Heart left ventricle (tissue), 16 donors: Measurements from ENCODE around the gene OVOL2. TPM values are rescaled to one million over a fixed set of nuclear protein-coding genes. Genes with fewer than 3 reads are reported as not detected.
A peak's percentile ranks its signal among the peaks of the same experiment; 100 is the strongest.

ENCODE experiments used
- ATAC-seq, 4 donors: fragments of 200-7000 bp; cut with Tn5 transposase; one replicate each; pipeline ENCODE4 v1.9.1; 2020 to 2022; ENCODE audit warnings: moderate library complexity in 4 of 4, mild to moderate bottlenecking in 3 of 4, moderate number of reproducible peaks in 1 of 4
- DNase-seq, 5 donors: peaks; one replicate each; pipeline ENCODE4 v3.0.0-alpha.2; 2020
- H3K27ac ChIP-seq, 12 donors: fragments of 200-600 bp; sonication (generic) in 4 of 12; one replicate each; pipeline versions ENCODE4 v1.5.0 to v1.8.0; 2016 to 2022; ENCODE audit warnings: mild to moderate bottlenecking in 2 of 12
- H3K27me3 ChIP-seq, 9 donors: fragments of 200-600 bp; sonication (generic) in 2 of 9; one replicate each; pipeline versions ENCODE4 v1.5.1 to v1.8.0; 2016 to 2022; ENCODE audit warnings: mild to moderate bottlenecking in 3 of 9
- H3K36me3 ChIP-seq, 9 donors: fragments of 200-600 bp; sonication (generic) in 2 of 9; one replicate each; pipeline versions ENCODE4 v1.5.0 to v1.8.0; 2018 to 2022; ENCODE audit warnings: mild to moderate bottlenecking in 2 of 9
- H3K4me1 ChIP-seq, 12 donors: fragments of 200-600 bp; sonication (generic) in 4 of 12; one replicate each; pipeline versions ENCODE4 v1.5.0 to v1.8.0; 2016 to 2022; ENCODE audit warnings: mild to moderate bottlenecking in 3 of 12
- H3K4me3 ChIP-seq, 12 donors: fragments of 200-600 bp; sonication (generic) in 4 of 12; one replicate each; pipeline versions ENCODE4 v1.5.0 to v1.8.0; 2017 to 2022; ENCODE audit warnings: mild to moderate bottlenecking in 9 of 12, moderate library complexity in 4 of 12
- H3K9me3 ChIP-seq, 12 donors: fragments of 200-600 bp; sonication (generic) in 4 of 12; one replicate each; pipeline versions ENCODE4 v1.5.0 to v1.8.0; 2016 to 2022; ENCODE audit warnings: mild to moderate bottlenecking in 1 of 12
- CTCF ChIP-seq, 12 donors: fragments of 200-600 bp; sonication (generic) in 4 of 12; IDR thresholded peaks; one replicate each; pipeline versions ENCODE4 v1.5.0 to v1.8.0; 2018 to 2022; ENCODE audit warnings: antibody characterized with exemption in 12 of 12, mild to moderate bottlenecking in 5 of 12
- POLR2A ChIP-seq, 2 donors: fragments of 450-650 bp; IDR thresholded peaks; one replicate each; pipeline ENCODE4 v1.6.1; 2017; ENCODE audit warnings: antibody characterized with exemption in 2 of 2, mild to moderate bottlenecking in 2 of 2, moderate library complexity in 2 of 2
- WGBS, 4 donors: extraction: QIAGEN DNeasy Blood & Tissue Kit in 2 of 4; methylation state at CpG; one replicate each; pipeline versions ENCODE4 v1.1.5 to v1.1.7; 2013 to 2018; 5-methylcytosine and 5-hydroxymethylcytosine counted together
- intact Hi-C, 10 donors: fragments of 100-400 bp; cut with DNase I; formaldehyde crosslinking; loops; one replicate each; pipeline versions ENCODE4 v1.11.1 to v1.14.2; 2022
- polyA plus RNA-seq, 2 donors: library from polyadenylated mRNA; stranded (reverse); fragments of 200-250 nt; gene quantifications; one replicate each; pipeline ENCODE4 v1.2.3, GENCODE V29; 2013
- total RNA-seq, 9 donors: library from RNA; depleted of rRNA in 2 of 9; stranded (reverse); fragments of >200 nt in 2 of 9; fragmentation: NEBNext Ultra II Directional in 3 of 9; extraction: Animal tissue kit (Norgen Biotek cat#: 25700) in 3 of 9; gene quantifications; one replicate each; pipeline versions ENCODE4 v1.1.0 to v1.2.4, GENCODE V29; 2016 to 2023
- donor health status: ischemic (EF 13 %, LVEDD 7.1; RV severe dilation, severe dysfunction).
- donor health status: healthy with polysubstance abuse.
- donor health status: DM: no; HTN: yes; CAD: no.
- donor health status: DM: no; HTN: no; CAD: no.
- donor health status: ischemic (EF 25% LVEDD 6.9; RV normal size, moderate dysfunction).
- donor health status: ischemic (EF 25% LVEDD 5.7; RV mildly dilated, moderate dysfunction).
- donor health status: healthy.
- donor health status: DM: yes; HTN: yes; CAD: no.
- donor health status: ischemic (EF 35%, LVEDD 5.7; RV mildly dilated, moderate dysfunction).
- donor health status: nonischemic (EF 11% LVEDD 7.7; RV severe dilation, severe dysfunction).
- donor health status: DM: yes; HTN: yes; CAD: no.
- donor health status: PGD.
- donor health status: ischemic (EF 29% LVEDD 5.4; RV normal size, mild dysfunction).
- donor health status: nonischemic (EF 23%, LVEDD 6.1; RV moderate dilation, normal function).

The OVOL2 gene
- total and polyA plus RNA-seq, 11 donors: not detected

GRCh38 chr20:18063676-18064075, 6.0 kb upstream of the OVOL2 start:
- DNase-seq: no peak
- no peaks in the 10 kb centered on the region for H3K36me3 ChIP-seq
- no peak for ATAC-seq
- intact Hi-C loops: no loop called here
- peaks cover 0 to 6% (median 4%) of the 10 kb centered on the region in 12 donors for H3K4me1 ChIP-seq
- H3K9me3 ChIP-seq: no peaks in the 10 kb centered on the region
- WGBS, 4 donors: 88 to 94% (median 91%) methylated on average over 6 of the region's 6 CpGs
- no peak overlapping the region for H3K27ac ChIP-seq
- no peak for TF ChIP-seq CTCF (IDR thresholded peaks at IDR 0.05)
- no peak for TF ChIP-seq POLR2A (IDR thresholded peaks at IDR 0.05)
- peaks cover under 1 to 69% (median 29%) of the 10 kb centered on the region in 9 donors for H3K27me3 ChIP-seq
- H3K4me3 ChIP-seq: no peak overlapping the region

GRCh38 chr20:18059603-18060002, 1.9 kb upstream of the OVOL2 start:
- ATAC-seq (no peak), DNase-seq (no peak)
- intact Hi-C loops: no loop called here
- TF ChIP-seq CTCF (IDR thresholded peaks at IDR 0.05): no peak
- TF ChIP-seq POLR2A (IDR thresholded peaks at IDR 0.05): no peak
- Histone ChIP-seq H3K27ac (no peak overlapping the region), H3K4me3 (no peak overlapping the region), H3K9me3 (no peaks in the 10 kb centered on the region), H3K27me3 (peaks cover 33 to 94% (median 65%) of the 10 kb centered on the region in 9 donors), H3K4me1 (peaks cover 0 to 33% (median 14%) of the 10 kb centered on the region in 12 donors), H3K36me3 (no peaks in the 10 kb centered on the region)
- WGBS, 4 donors: 25 to 34% (median 30%) methylated on average over 2 of the region's 2 CpGs

GRCh38 chr20:18058661-18059467, 1.1 kb upstream of the OVOL2 start:
- peak in 2 of 4 donors; percentile 34 to 39 for ATAC-seq
- H3K27me3 ChIP-seq: peaks cover 33 to 98% (median 71%) of the 10 kb centered on the region in 9 donors
- no peaks in the 10 kb centered on the region for H3K9me3 ChIP-seq

More at GRCh38 chr20:18058661-18059467, 1.1 kb upstream of the OVOL2 start:
- intact Hi-C loops: no loop called here
- 1 to 3% (median 2%) methylated on average over 38 to 46 of the region's 46 CpGs for WGBS, 4 donors
- Histone ChIP-seq H3K27ac (no peak overlapping the region), H3K4me3 (peak overlapping the region in 7 of 12 donors; percentile 14 to 34 (median 19)), H3K4me1 (peaks cover 0 to 33% (median 14%) of the 10 kb centered on the region in 12 donors), H3K36me3 (no peaks in the 10 kb centered on the region)
- DNase-seq: no peak
- TF ChIP-seq CTCF (IDR thresholded peaks at IDR 0.05) (no peak), POLR2A (IDR thresholded peaks at IDR 0.05) (no peak)
